Activated CD8-positive, alpha-beta T cell treated with anti-CD3 and anti-CD28 coated beads for 36 hours (primary cell): ENCODE data around the gene HMG20B. TPM values are rescaled to one million over a fixed set of nuclear protein-coding genes. Genes with fewer than 3 reads are reported as not detected.

Experiments
- ATAC-seq: fragments of 200-7000 bp; cut with Tn5 transposase; one replicate; pipeline ENCODE4 v1.10.0; 2021; ENCODE audit warnings: mild to moderate bottlenecking, moderate library complexity
- CTCF ChIA-PET: fragments of 350-600 bp; sonication (Branson Sonifier 250); formaldehyde crosslinking; loops from one replicate; lab custom pipeline; 2021; ENCODE audit warnings: antibody characterized with exemption; lab: Charles Lee
- POLR2A ChIA-PET: fragments of 350-600 bp; sonication (Branson Sonifier 250); formaldehyde crosslinking; loops from one replicate; lab custom pipeline; 2021; ENCODE audit warnings: antibody characterized with exemption; lab: Charles Lee
- DNase-seq: peaks from one replicate; pipeline ENCODE4 v3.0.0-alpha.2; 2020
- H3K27ac Mint-ChIP-seq: one replicate; pipeline ENCODE4 v1.8.0; 2021; ENCODE audit warnings: mild to moderate bottlenecking, mixed read lengths
- H3K27me3 Mint-ChIP-seq: one replicate; pipeline ENCODE4 v1.8.0; 2021; ENCODE audit warnings: mixed read lengths
- H3K36me3 Mint-ChIP-seq: one replicate; pipeline ENCODE4 v1.8.0; 2021; ENCODE audit warnings: low read depth, mixed read lengths
- H3K4me1 Mint-ChIP-seq: one replicate; pipeline ENCODE4 v1.8.0; 2021; ENCODE audit warnings: low read depth, mixed read lengths
- H3K4me3 Mint-ChIP-seq: one replicate; pipeline ENCODE4 v1.8.0; 2021; ENCODE audit warnings: mild to moderate bottlenecking, moderate library complexity, mixed read lengths
- H3K9me3 Mint-ChIP-seq: one replicate; pipeline ENCODE4 v1.8.0; 2021; ENCODE audit warnings: mixed read lengths
- intact Hi-C: fragments of 100-400 bp; cut with micrococcal nuclease; formaldehyde crosslinking; loops from one replicate; pipeline ENCODE4 v1.10.0; 2022
- total RNA-seq, 2 experiments: library from RNA; stranded (reverse); gene quantifications; one replicate each; pipeline ENCODE4 v1.2.3, GENCODE V29; 2021
- TF ChIP-seq, protein P1 (sequence below): fragments of 200-600 bp; IDR thresholded peaks from one replicate; pipeline ENCODE4 v1.8.0; 2022; ENCODE audit warnings: antibody characterized with exemption, mild to moderate bottlenecking

The HMG20B gene
- total RNA-seq, 2 experiments from 2014 or later, result 42.7 to 47.3 TPM

DNA sequence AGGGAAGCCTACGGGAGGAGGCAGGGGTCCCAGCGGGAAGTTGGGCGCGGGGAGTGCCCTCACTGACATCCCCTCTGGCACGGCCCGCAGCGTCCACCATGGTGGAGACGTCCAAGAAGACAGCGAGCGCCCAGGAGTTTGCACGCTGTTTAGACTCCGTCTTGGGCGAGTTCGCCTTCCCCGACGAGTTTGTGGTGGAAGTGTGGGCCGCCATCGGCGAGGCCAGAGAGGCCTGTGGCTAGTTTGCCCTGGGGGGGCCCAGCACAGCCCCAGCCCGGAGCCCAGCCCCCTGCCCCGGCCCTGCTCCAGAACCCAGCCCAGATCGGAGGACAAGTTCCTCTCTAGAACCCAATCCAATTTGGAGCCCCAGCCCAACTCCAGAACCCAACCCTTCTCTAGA is 17.2 kb downstream of the HMG20B start:
- CTCF ChIA-PET, result interaction anchor here (1.3 kb wide), 2 partner anchors 105 to 117 kb away, joined by 3 to 5 read pairs; no protein-coding TSS in a partner anchor
- no peak overlapping the region for H3K4me3 Mint-ChIP-seq

GRCh38 chr19:3590991-3591659 is 18.4 kb downstream of the HMG20B start:
- ChIA-PET POLR2A (no interaction called here), CTCF (interaction anchor here (1.1 to 2.4 kb wide), 7 partner anchors 10 to 286 kb away, joined by 3 to 14 read pairs (median 4); no protein-coding TSS in a partner anchor)
- TF ChIP-seq, protein P1, sequence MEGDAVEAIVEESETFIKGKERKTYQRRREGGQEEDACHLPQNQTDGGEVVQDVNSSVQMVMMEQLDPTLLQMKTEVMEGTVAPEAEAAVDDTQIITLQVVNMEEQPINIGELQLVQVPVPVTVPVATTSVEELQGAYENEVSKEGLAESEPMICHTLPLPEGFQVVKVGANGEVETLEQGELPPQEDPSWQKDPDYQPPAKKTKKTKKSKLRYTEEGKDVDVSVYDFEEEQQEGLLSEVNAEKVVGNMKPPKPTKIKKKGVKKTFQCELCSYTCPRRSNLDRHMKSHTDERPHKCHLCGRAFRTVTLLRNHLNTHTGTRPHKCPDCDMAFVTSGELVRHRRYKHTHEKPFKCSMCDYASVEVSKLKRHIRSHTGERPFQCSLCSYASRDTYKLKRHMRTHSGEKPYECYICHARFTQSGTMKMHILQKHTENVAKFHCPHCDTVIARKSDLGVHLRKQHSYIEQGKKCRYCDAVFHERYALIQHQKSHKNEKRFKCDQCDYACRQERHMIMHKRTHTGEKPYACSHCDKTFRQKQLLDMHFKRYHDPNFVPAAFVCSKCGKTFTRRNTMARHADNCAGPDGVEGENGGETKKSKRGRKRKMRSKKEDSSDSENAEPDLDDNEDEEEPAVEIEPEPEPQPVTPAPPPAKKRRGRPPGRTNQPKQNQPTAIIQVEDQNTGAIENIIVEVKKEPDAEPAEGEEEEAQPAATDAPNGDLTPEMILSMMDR, result no peak
- no peak overlapping the region for H3K27ac Mint-ChIP-seq
- H3K9me3 Mint-ChIP-seq, result no peaks in the 10 kb centered on the region
- H3K27me3 Mint-ChIP-seq, result no peaks in the 10 kb centered on the region
- no peak overlapping the region for H3K4me3 Mint-ChIP-seq
- no peaks in the 10 kb centered on the region for H3K4me1 Mint-ChIP-seq
- H3K36me3 Mint-ChIP-seq, result no peaks in the 10 kb centered on the region
- intact Hi-C loops, result no loop called here
- DNase-seq (no peak), ATAC-seq (no peak)

More for the DNA sequence above, 17.2 kb downstream of the HMG20B start:
- no peaks in the 10 kb centered on the region for H3K9me3 Mint-ChIP-seq
- H3K4me1 Mint-ChIP-seq, result no peaks in the 10 kb centered on the region
- H3K27ac Mint-ChIP-seq, result no peak overlapping the region
- no peaks in the 10 kb centered on the region for H3K36me3 Mint-ChIP-seq
- TF ChIP-seq, protein P1, result no peak
- DNase-seq (no peak), ATAC-seq (no peak)
- H3K27me3 Mint-ChIP-seq, result no peaks in the 10 kb centered on the region
- POLR2A ChIA-PET, result no interaction called here
- intact Hi-C loops, result no loop called here

GRCh38 chr19:3591876-3592613 is 19.3 kb downstream of the HMG20B start:
- Mint-ChIP-seq H3K9me3 (no peaks in the 10 kb centered on the region), H3K4me3 (no peak overlapping the region), H3K27me3 (no peaks in the 10 kb centered on the region), H3K27ac (no peak overlapping the region), H3K36me3 (no peaks in the 10 kb centered on the region), H3K4me1 (no peaks in the 10 kb centered on the region)
- DNase-seq, result no peak
- ChIA-PET POLR2A (interaction anchor here (0.7 kb wide), 1 partner anchor 37 kb away, joined by 3 read pairs; no protein-coding TSS in a partner anchor), CTCF (interaction anchor here (1.1 to 2.4 kb wide), 6 partner anchors 9 to 287 kb away, joined by 3 to 14 read pairs (median 4); no protein-coding TSS in a partner anchor)
- TF ChIP-seq, protein P1, result no peak
- intact Hi-C loops, result no loop called here
- no peak for ATAC-seq

DNA sequence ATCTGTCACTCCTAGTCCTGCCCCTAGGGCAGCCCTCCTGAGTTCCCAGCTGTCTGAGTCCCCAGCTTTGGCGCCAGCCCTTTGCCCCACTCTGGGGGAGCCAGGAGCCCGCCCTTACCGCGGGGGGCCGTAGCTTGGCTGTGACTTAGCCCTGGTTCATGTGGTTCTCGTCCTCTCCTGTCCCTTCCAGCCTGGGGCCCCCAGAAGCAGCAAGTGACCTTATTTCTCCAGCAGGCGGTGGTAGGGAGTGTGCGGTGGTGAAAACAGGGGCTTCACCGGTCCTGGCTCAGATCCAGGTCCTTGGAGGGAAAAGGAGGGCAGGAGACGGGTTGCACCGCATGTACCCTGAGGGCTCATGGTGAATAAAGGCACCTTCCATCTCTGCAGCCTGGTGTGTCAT is 20.4 kb downstream of the HMG20B start:
- POLR2A ChIA-PET, result interaction anchor here (1.0 kb wide), 1 partner anchor 37 kb away, joined by 3 read pairs; no protein-coding TSS in a partner anchor
- Mint-ChIP-seq H3K4me3 (no peak overlapping the region), H3K4me1 (no peaks in the 10 kb centered on the region), H3K9me3 (no peaks in the 10 kb centered on the region), H3K27me3 (no peaks in the 10 kb centered on the region), H3K36me3 (no peaks in the 10 kb centered on the region), H3K27ac (no peak overlapping the region)
- TF ChIP-seq, protein P1, result no peak
- CTCF ChIA-PET, result interaction anchor here (1.0 to 2.4 kb wide), 2 partner anchors 11 to 47 kb away, joined by 3 to 14 read pairs; no protein-coding TSS in a partner anchor
- intact Hi-C loops, result no loop called here
- DNase-seq (peak; percentile 22), ATAC-seq (peak; percentile 49)
